ENCODE results near the gene TMEM150A.

- TF ChIP-seq POLR2A (IDR thresholded peaks at IDR 0.05): no peak
- no peak for TF ChIP-seq CTCF (IDR thresholded peaks at IDR 0.05)
- TF ChIP-seq EP300 (IDR thresholded peaks at IDR 0.05): no peak
These were observed 20.0 kb downstream of the TMEM150A start for GRCh38 chr2:85582492-85582891.
